Measurements from ENCODE around the gene TATDN3. TPM values are rescaled to one million over a fixed set of nuclear protein-coding genes. Genes with fewer than 3 reads are reported as not detected.
A peak's percentile ranks its signal among the peaks of the same experiment; 100 is the strongest.
"Not testable (repeated sequence)": the region's sequence is repeated elsewhere in the genome, so short reads cannot be mapped to it uniquely, and the experiment has no call there.

Gene TATDN3
- polyA plus RNA-seq (ENCODE audit: insufficient read depth in 1 of 5, insufficient read length in 5 of 5, low replicate concordance in 1 of 5), result 10 to 100 TPM; 11.6 to 19.2 (median 15.0) TPM
- long read RNA-seq, donor 1, partial matches to known transcripts, result 0 of 6 reads
- long read RNA-seq, donor 1, other reads (novel, unspliced or antisense), result 0 of 6 reads
- long read RNA-seq, donor 2, partial matches to known transcripts, result 0 of 7 reads
- long read RNA-seq, donor 2, other reads (novel, unspliced or antisense), result 0 of 7 reads
- long read RNA-seq, donor 3, partial matches to known transcripts, result 0 of 6 reads
- long read RNA-seq, donor 3, other reads (novel, unspliced or antisense), result 0 of 6 reads
- long read RNA-seq, donor 4, partial matches to known transcripts, result 0 of 2 reads
- long read RNA-seq, donor 4, other reads (novel, unspliced or antisense), result 0 of 2 reads
- long read RNA-seq, donor 5, partial matches to known transcripts, result 0 of 8 reads
- long read RNA-seq, donor 5, other reads (novel, unspliced or antisense), result 0 of 8 reads
- long read RNA-seq, donor 6, partial matches to known transcripts, result 0 of 9 reads
- long read RNA-seq, donor 6, other reads (novel, unspliced or antisense), result 0 of 9 reads
- long read RNA-seq, donor 7, partial matches to known transcripts, result 0 of 6 reads
- long read RNA-seq, donor 7, other reads (novel, unspliced or antisense), result 0 of 6 reads
- long read RNA-seq, donor 8, partial matches to known transcripts, result 0 of 5 reads
- long read RNA-seq, donor 8, other reads (novel, unspliced or antisense), result 0 of 5 reads

- peak; percentile 93 to 95 for DNase-seq
Observed at GRCh38 chr1:212791676-212792395, at the start of gene TATDN3, which contains the start of gene NSL1. TSS of gene TATDN3 (plus strand) at chr1:212791894. CDS start at chr1:212791922, 28 bp downstream. TSS of gene NSL1 (minus strand) at chr1:212791777. CDS start at chr1:212791763, 14 bp downstream.

GRCh38 chr1:212743901-212744475 is 47.7 kb upstream of the TATDN3 start:
- DNase-seq, result no peak

- DNase-seq, result no peak
Observed at GRCh38 chr1:212745303-212745702, 46.4 kb upstream of the TATDN3 start.

GRCh38 chr1:212746546-212746945 is 45.1 kb upstream of the TATDN3 start:
- DNase-seq, result no peak

- peak; percentile 62 to 66 for DNase-seq
Observed at GRCh38 chr1:212749821-212750535, 41.7 kb upstream of the TATDN3 start.

- no peak for DNase-seq
Observed at GRCh38 chr1:212752252-212752933, 39.3 kb upstream of the TATDN3 start.

GRCh38 chr1:212752934-212753497 is 38.7 kb upstream of the TATDN3 start:
- DNase-seq, result no peak

- no peak for DNase-seq
Observed at GRCh38 chr1:212753749-212754148, 37.9 kb upstream of the TATDN3 start.

GRCh38 chr1:212754193-212754592 is 37.5 kb upstream of the TATDN3 start:
- no peak for DNase-seq

GRCh38 chr1:212754680-212755079 is 37.0 kb upstream of the TATDN3 start:
- DNase-seq, result no peak

- DNase-seq, result no peak
Observed at GRCh38 chr1:212759683-212760082, 32.0 kb upstream of the TATDN3 start.

GRCh38 chr1:212760126-212760823 is 31.4 kb upstream of the TATDN3 start:
- no peak for DNase-seq

GRCh38 chr1:212762234-212762633 is 29.5 kb upstream of the TATDN3 start:
- DNase-seq, result no peak

GRCh38 chr1:212762839-212763238 is 28.9 kb upstream of the TATDN3 start:
- no peak for DNase-seq

- DNase-seq, result not testable (repeated sequence)
Observed at GRCh38 chr1:212764718-212765281, 26.9 kb upstream of the TATDN3 start.

- DNase-seq, result not testable (repeated sequence)
Observed at GRCh38 chr1:212766825-212767224, 24.9 kb upstream of the TATDN3 start.

GRCh38 chr1:212769459-212770167 is 22.1 kb upstream of the TATDN3 start:
- DNase-seq, result no peak

- DNase-seq, result no peak
Observed at GRCh38 chr1:212771341-212771740, 20.4 kb upstream of the TATDN3 start.

Data from right lung (tissue), 10 donors.